Occipital lobe (tissue), 2 donors: ENCODE results near the gene SHH. TPM values are rescaled to one million over a fixed set of nuclear protein-coding genes. Genes with fewer than 3 reads are reported as not detected.

ENCODE experiments used
- DNase-seq: peaks from one replicate; lab custom pipeline; 2025; lab: John Stamatoyannopoulos, UW
- total RNA-seq: library from RNA; depleted of rRNA; stranded (reverse); fragments of >200 nt; gene quantifications from one replicate; pipeline ENCODE4 v1.2.3, GENCODE V29; 2014

SHH gene
- total RNA-seq: 0.62 TPM

- no peak for DNase-seq
Observed at GRCh38 chr7:155811895-155812761, at the start of gene SHH. Gene SHH, minus strand, starts transcription at chr7:155812463. Its CDS starts 341 bp downstream, at chr7:155812122.

DNA sequence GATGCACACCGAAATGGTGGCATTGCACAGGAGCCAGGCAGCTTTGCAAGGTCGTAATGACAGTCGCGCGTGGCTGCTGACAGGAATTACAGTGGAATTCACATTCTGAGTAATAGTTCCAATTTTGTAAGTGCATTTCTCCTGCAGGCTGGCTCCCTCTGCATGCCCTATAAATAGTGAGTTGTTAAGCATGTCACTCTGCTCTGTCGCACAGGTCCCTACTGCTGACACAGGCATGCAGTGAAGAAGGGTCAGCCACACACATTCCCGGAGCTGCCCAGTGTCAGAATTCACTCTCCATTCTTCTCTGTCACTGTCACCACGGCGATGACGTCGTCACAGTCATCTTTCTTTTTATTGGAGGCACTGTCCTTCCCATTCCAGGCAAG, 49.2 kb upstream of the SHH start:
- no peak for DNase-seq

DNA sequence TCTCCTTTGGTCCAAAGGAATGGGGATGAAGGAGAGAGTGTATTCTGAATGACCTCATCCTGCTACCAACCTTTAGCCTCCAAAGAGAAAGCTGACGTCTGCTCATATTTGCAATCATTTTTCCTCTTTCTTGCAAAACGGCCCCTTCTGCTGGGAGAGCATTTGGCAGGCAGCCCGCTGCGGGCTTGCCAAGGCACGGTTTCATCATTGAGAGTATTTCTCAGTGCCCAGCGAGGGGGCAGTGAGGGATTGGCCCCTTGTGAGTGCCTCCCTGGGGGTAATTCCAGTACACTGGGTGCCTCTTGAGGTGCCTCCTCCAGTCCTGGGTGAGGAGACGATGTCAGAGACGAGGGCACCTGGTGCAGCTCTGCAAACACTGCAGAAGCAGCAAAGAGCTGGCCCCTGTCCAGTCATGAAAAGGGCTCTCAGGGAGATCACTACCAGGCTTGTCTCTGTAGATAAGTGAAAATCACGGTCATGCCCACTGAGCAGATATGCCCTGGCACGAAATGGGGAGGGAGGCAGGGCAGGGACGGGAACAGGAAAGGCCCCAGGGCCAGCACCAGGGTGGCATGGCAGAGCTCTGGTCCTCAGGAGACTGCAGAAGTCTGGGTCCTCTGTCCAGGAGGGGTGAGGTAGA, 48.7 kb upstream of the SHH start:
- DNase-seq: no peak

GRCh38 chr7:155860461-155860839, 48.2 kb upstream of the SHH start:
- no peak for DNase-seq

GRCh38 chr7:155858521-155859061, 46.3 kb upstream of the SHH start:
- DNase-seq: no peak

- no peak for DNase-seq
Observed at GRCh38 chr7:155857141-155857540, 44.9 kb upstream of the SHH start.

DNA sequence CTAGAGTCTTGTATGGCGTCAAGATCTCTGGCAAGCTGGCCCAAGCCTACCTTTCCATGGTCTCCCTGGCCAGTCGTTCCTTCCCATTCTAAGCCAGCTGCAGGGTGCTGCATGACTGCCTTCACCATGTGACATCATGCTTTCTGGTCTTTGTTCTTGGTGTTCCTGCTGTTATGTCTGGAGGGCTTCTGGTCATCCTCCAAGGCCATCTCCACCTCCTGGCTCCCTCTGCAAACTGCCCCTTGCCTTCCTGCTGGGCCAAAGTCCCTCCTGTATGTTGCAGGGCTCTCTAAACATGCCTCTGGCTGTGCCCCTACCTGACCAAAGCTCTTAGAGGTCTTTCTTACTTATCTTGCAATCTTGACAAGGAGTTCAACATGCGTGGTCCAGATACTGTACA, 44.4 kb upstream of the SHH start:
- no peak for DNase-seq

- DNase-seq: no peak
Observed at GRCh38 chr7:155852426-155853301, 40.4 kb upstream of the SHH start.

DNA sequence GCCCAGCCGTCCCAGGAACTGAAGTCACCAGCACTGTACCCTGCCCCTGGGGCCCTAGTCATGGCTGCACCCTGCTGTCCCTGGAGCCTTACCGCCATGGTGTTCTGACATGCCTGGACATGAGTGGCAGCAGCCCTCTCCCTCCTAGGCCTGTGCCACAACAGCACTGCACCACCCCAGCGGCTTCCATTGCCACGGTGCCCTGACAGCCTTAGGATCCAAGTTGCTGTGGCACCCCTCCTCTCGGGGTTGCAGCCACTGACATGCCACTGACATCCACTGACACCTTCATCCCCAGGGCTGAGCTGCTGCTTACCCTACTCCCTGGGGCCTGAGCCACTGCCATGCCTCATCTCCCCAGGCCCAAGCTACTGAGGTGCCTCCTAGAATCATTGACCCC, 39.6 kb upstream of the SHH start:
- DNase-seq: no peak

DNA sequence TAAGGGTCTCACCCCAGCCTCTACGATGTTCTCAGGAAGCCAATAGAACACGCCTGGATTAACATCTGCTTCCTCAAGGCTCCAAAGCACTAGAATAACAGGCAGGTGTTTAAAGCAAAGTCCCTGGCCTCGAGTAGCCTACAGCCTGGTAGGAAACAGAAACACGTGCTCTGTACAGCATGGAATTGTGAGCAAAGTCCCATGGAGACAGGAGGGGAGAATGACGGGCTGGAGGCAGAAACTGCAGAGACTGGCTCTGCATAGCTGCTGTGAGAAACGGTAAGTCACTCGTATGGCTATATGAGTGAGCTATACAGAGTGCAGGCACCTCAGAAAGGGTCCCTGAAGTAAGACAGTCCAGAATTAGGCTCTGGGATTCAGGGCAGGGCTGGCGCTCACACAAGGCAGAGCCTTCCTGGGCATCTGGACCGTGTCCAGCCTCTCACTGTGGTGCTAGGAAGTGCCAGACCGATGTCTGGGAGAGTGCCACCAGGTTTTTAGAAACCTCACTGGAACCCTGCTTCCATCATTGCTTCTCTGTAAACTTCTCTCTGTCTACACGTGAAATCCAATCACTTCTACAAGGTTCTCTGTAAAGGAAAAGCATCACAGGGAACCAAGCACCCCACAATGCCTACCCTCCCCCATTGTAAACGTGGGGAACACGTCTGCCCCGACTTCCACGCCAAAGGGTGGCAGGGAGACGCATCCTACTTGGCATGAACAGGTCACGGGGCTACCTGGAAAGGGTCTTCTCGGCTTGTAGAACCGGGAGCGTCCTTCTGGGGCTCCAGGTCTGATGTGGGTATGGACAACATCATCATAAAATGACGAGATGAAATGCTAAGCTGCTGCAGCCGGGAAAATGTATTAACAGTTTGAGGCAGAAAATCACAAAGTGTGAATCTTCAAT, 38.8 kb upstream of the SHH start:
- DNase-seq: no peak

DNA sequence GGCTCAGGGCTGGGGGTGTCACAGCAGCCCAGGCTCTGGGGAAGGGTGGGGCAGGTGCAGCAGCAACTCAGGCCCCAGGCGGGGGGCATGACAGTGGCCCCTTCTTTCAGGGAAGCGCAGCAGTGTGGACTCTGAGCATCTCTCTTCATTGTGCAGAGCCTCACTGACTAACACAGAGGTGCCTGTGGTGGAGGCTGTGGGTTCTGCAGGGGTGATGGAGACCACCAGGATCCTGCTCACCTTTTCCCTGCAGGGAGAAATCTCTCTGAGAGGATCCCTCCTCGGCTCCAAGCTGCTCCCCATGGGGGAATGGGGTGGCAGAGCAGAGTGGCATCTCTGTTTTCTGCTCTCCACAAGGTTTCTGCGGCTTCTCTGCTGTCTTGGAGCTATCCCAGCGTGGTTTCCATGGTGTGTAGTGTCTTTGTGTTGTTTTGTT, 37.8 kb upstream of the SHH start:
- no peak for DNase-seq

DNA sequence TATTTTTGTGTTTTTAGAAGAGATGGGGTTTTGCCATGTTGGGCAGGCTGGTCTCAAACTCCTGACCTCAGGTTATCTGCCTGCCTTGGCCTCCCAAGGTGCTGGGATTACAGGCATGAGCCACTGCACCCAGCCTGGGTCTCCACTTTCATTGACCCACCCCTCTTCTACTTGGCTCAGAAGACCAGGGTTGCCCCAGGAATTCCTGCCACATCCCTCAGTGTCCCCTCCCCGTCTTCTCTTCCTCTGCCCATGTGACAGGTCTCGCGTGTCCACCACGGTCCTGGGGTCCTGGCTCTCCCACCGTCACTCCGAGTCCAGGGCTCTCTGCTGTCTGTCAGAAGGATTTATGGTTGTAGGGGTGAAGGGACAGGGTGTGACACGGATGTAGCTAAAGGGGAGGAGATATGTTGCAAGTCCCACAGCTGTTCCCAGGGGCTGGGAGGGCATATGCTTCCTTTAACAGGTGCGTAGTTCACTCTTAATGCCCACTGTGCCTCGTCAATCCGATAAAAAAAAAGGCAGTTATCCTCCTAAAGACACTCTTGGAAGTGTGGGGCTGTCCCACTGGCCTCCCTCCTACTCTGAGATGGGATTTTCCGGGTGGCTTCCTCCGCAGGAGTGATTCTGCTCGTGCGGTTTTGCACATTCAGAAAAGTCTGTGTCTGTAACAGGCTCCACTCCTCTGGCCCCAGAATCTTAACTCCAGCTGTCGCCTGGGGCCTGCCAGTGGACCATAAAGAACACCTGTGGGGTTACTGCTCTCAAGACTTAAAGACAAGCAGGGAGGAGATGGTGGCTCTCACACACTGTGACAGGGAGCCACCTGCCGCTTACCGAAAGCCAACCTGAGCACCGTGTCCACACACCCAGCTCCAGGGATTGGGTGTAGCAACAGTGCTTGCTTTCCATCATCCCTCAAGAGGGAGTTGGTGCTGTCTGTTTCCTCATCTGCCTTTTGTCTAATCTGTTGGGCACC, 36.7 kb upstream of the SHH start:
- no peak for DNase-seq

GRCh38 chr7:155847821-155848435, 35.7 kb upstream of the SHH start:
- no peak for DNase-seq

- DNase-seq: no peak
Observed at GRCh38 chr7:155846936-155847335, 34.7 kb upstream of the SHH start.

DNA sequence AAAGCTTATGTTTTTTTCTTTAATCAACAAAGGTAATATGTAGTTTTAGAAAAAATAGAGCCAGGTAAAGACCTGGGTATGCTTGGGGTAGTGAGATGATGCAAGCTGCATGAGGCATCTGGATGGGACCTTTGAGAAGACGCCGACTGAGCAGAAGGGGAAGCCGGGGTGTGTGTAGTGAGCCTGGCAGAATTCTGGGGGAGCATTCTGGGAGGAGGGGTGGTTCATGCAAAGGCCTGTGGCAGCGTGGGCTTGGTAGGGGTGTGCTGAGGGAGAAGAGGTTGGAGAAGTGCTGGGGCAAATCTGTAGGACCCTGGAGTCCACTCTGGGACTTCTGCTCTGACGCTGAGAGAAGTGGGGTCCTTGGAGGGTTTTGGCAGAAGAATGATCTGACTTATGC, 33.9 kb upstream of the SHH start:
- DNase-seq: no peak

DNA sequence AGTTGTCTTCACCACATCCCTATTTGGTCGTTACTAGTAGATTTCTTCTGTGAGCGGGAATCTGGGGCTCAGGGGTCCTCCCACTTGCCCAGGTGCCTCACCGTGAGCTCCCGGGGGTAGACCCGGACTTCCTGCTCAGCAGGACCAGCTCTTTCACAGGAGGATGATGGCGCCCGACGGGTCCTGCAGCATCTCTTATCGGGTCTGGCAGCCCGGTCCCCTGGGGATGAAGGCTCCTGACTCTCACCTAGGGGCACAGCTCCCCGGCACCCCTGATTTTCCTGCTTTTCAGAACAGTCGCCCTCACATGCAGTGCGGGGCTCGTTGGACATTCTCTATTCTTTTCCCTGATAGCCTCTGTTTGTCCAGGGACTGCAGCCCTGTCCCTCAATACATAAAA, 33.0 kb upstream of the SHH start:
- DNase-seq: no peak

DNA sequence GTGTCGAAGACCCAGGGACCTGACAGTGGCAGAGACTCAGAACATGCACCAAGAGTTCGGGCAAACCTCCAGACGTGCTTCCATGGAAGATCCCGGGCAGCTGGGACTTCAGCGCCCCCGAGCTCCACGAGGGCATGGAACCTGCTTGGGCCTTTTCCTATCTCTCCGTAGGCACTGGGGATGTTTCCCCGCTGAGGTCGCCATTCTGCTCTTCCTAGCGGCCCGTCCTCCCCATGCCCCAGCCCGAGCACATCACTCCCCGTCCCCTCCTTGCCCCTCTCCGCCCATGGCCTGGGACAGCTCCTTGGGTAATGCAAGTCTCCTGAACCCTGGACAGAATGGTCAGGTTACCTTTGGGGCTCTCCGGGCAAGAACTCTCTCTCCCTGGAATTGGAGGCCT, 32.3 kb upstream of the SHH start:
- DNase-seq: no peak

DNA sequence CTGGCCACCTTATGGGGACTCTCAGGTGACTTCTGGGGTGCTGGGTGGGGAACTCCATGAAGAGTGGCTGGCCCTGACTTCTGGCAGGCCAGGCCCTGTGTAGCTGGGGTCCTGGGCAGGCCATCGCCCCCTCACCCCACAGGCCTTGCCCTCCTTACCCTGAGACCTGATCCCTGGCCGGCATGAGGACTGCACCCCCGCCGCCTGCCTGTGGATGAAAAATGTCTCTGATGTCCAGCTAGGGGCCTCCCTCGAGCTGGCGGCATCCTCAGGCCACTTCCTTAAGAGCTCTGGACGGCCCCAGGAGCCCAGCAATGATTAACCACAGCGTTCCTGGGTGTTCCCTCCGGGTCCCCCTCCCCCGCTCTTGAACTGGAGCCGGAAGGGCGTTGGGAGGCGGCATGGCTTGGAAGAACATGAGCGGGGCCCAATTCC, 31.8 kb upstream of the SHH start:
- DNase-seq: no peak

DNA sequence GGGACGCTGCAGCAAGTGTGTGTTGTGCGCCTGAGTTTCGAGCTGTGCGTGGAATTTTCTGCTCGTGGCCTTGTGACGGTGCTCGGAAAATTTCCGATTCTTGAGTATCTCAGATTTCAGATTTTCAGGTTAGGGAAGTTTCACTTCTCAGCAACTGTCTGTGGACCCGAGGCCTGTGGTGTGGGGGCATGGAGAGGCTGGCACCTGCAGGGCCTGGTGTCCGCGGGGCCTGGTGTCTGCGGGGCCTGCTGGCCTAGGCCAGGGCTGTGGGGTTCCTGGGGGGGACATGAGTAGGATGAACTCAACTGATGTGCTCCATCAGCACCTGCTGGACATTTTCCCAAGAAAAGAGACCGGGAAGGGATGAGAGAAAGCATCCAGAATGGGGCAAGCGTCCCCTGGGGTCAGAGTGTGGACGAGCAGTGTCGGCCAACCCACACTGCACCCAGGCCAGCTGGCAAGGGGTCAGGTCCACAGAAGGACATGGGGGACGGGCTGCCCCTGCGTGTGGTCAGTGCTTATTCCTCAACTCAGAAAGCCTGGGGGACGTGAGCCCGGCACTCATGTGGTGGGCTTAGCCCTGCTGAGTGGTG, 31.3 kb upstream of the SHH start:
- DNase-seq: no peak
